DND-41 (cell line): ENCODE results near the gene PTPRN2.

Experiments
- ATAC-seq: fragments of 200-7000 bp; cut with Tn5 transposase; 3 replicates; pipeline ENCODE4 v1.9.1; 2021; ENCODE audit warnings: low read depth; ENCODE audit not compliant: insufficient read depth
- DNase-seq: peaks from one replicate; pipeline ENCODE4 v3.0.0-alpha.2; 2020
- H2AFZ ChIP-seq: 2 replicates; pipeline ENCODE4 v1.6.0; 2012; ENCODE audit warnings: low read depth, low read length
- H3K27ac ChIP-seq: 2 replicates; pipeline ENCODE4 v1.5.1; 2012; ENCODE audit warnings: low read length, inconsistent platforms
- H3K27me3 ChIP-seq: fragments of 200-600 bp; sonication (generic); 2 replicates; pipeline ENCODE4 v1.6.0; 2012; ENCODE audit warnings: low read length, mild to moderate bottlenecking, inconsistent platforms; ENCODE audit not compliant: insufficient read depth, poor library complexity
- H3K36me3 ChIP-seq: 2 replicates; pipeline ENCODE4 v1.5.1; 2012; ENCODE audit warnings: low read length, inconsistent platforms; ENCODE audit not compliant: insufficient read depth
- H3K4me1 ChIP-seq: 2 replicates; pipeline ENCODE4 v1.5.1; 2012; ENCODE audit warnings: mild to moderate bottlenecking, low read length; ENCODE audit not compliant: insufficient read depth
- H3K4me2 ChIP-seq: 2 replicates; pipeline ENCODE4 v1.6.0; 2012; ENCODE audit warnings: mild to moderate bottlenecking, moderate library complexity, low read length, inconsistent platforms; ENCODE audit not compliant: insufficient read depth
- H3K4me3 ChIP-seq, 2 experiments: fragments of 200-600 bp in 1 of 2; shearing (Covaris generic) in 1 of 2; 2 replicates each; pipeline ENCODE4 v1.5.1; 2012 to 2016; ENCODE audit warnings: inconsistent platforms in 2 of 2, low read length in 2 of 2, mild to moderate bottlenecking in 2 of 2, low read depth in 1 of 2, moderate library complexity in 1 of 2
- H3K79me2 ChIP-seq: 2 replicates; pipeline ENCODE4 v1.6.0; 2012; ENCODE audit warnings: low read length, inconsistent platforms; ENCODE audit not compliant: insufficient read depth
- H3K9ac ChIP-seq: 2 replicates; pipeline ENCODE4 v1.6.0; 2012; ENCODE audit warnings: low read depth, mild to moderate bottlenecking, inconsistent platforms, low read length, moderate library complexity
- H3K9me3 ChIP-seq: 2 replicates; pipeline ENCODE4 v1.5.1; 2012; ENCODE audit warnings: low read length, moderate library complexity, mild to moderate bottlenecking, inconsistent platforms; ENCODE audit not compliant: insufficient read depth, severe bottlenecking
- H4K20me1 ChIP-seq: 2 replicates; pipeline ENCODE4 v1.6.0; 2012; ENCODE audit warnings: low read length; ENCODE audit not compliant: insufficient read depth
- EZH2 ChIP-seq: IDR thresholded peaks from 3 replicates; pipeline ENCODE4 v1.6.1; 2012; ENCODE audit warnings: borderline replicate concordance, low read depth, mild to moderate bottlenecking, moderate library complexity, low read length, inconsistent platforms; ENCODE audit not compliant: severe bottlenecking
- TF ChIP-seq, protein P1 (sequence below): IDR thresholded peaks from 2 replicates; pipeline ENCODE4 v1.5.1; 2012; ENCODE audit warnings: borderline replicate concordance, low read length, moderate library complexity, mild to moderate bottlenecking; ENCODE audit not compliant: poor library complexity, severe bottlenecking; ENCODE audit errors: extremely low read depth

Gene PTPRN2

DNA sequence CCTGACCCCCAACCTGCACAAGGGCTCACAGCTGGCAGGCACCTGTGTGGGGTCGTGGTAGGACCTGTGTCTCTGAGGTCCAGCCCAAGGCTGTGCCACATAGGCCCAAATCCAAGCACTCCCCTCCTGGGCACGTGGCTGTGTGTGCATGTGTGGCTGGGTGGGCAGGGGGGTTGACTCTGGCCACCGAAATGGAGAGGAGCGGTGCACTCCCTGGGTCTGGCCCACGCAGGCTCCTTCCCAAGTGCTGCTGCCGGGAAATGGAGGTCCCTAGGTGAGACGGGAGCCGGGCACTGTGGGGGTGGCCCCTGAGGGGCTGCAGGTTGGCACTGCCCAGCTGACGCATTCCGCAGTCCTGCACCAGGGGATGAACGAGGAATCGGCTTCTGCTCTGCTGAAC, 722.7 kb downstream of the PTPRN2 start:
- Histone ChIP-seq H2AFZ (no peak overlapping the region), H3K4me2 (no peak overlapping the region), H3K4me3 (no peak overlapping the region), H3K36me3 (no peaks in the 10 kb centered on the region), H3K79me2 (no peaks in the 10 kb centered on the region), H3K9ac (no peak overlapping the region), H3K4me1 (no peaks in the 10 kb centered on the region), H4K20me1 (no peaks in the 10 kb centered on the region), H3K27me3 (no peaks in the 10 kb centered on the region), H3K27ac (no peak overlapping the region), H3K9me3 (no peaks in the 10 kb centered on the region)
- DNase-seq (no peak), ATAC-seq (no peak)
- TF ChIP-seq, protein P1, sequence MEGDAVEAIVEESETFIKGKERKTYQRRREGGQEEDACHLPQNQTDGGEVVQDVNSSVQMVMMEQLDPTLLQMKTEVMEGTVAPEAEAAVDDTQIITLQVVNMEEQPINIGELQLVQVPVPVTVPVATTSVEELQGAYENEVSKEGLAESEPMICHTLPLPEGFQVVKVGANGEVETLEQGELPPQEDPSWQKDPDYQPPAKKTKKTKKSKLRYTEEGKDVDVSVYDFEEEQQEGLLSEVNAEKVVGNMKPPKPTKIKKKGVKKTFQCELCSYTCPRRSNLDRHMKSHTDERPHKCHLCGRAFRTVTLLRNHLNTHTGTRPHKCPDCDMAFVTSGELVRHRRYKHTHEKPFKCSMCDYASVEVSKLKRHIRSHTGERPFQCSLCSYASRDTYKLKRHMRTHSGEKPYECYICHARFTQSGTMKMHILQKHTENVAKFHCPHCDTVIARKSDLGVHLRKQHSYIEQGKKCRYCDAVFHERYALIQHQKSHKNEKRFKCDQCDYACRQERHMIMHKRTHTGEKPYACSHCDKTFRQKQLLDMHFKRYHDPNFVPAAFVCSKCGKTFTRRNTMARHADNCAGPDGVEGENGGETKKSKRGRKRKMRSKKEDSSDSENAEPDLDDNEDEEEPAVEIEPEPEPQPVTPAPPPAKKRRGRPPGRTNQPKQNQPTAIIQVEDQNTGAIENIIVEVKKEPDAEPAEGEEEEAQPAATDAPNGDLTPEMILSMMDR = no peak
- TF ChIP-seq EZH2 = no peak

DNA sequence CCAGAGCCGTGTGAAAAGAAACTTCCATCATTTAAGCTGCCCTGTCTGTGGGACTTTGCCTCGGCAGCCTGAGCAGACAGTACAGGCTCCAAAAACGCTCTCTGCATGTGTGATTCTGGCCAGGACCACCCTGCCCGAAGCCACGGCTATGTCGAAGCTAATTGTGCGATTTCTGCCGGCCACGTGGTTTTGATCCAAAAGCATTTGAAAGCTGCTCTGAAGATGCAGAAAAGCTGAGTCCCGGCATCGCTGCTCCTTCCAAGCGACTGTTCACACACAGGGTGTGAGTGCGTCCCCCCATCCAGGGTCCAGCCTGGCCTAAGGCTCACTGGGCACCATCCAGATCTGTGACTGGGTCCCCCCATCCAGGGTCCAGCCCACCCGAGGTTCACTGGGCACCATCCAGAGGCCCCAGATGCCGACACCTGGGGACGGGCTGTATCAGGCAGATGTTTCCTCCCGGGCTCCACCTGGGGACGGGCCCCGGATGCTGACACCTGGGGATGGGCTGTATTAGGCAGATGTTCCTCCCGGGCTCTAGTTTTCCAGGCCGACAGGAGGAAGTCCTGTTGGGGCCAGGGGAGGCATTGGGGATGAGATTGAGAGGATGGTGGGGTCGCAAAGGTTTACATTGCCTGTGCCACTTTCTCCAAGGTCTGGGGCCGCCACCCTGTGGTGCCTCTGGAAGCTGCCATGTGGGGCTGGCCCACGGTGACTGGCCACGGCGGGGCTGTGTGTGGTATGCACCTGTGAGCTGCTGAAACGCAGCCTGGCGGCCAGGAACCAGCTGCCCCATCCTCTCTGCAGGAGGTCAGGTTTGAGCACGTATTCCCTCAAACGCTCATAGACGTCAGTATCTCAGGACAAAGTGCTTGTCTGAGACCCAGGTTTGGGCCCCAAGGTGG, 723.5 kb downstream of the PTPRN2 start:
- DNase-seq (no peak), ATAC-seq (no peak)
- Histone ChIP-seq H2AFZ (no peak overlapping the region), H3K9me3 (no peaks in the 10 kb centered on the region), H3K4me2 (no peak overlapping the region), H3K4me1 (no peaks in the 10 kb centered on the region), H4K20me1 (no peaks in the 10 kb centered on the region), H3K9ac (no peak overlapping the region), H3K27ac (no peak overlapping the region), H3K79me2 (no peaks in the 10 kb centered on the region), H3K27me3 (no peaks in the 10 kb centered on the region), H3K4me3 (no peak overlapping the region), H3K36me3 (no peaks in the 10 kb centered on the region)
- TF ChIP-seq, protein P1 = peak; percentile 34
- no peak for TF ChIP-seq EZH2

DNA sequence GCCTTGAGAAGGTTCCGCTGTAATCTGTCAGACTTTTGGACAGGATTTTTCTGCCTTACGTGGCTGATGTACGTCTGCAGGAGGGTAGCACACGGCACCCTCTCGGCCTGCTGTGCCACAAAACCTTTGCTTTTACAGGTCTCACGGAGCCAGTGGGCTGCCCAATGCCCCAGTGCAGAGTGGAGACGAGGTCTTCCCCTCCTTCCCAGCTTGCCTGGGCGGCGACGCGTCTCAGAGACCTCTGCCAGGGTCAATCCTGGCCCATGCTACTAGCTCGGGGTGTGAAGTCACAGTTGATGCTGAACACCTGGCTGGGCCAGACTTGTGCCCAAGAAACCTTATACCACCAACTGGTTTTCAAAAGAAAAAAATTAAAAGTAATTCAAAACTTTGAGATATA, 724.4 kb downstream of the PTPRN2 start:
- TF ChIP-seq EZH2 = no peak
- TF ChIP-seq, protein P1 = no peak
- no peak overlapping the region for H3K4me2 ChIP-seq
- no peaks in the 10 kb centered on the region for H3K36me3 ChIP-seq
- ATAC-seq (no peak), DNase-seq (no peak)
- H3K27ac ChIP-seq = no peak overlapping the region
- no peaks in the 10 kb centered on the region for H3K27me3 ChIP-seq
- no peak overlapping the region for H3K4me3 ChIP-seq
- H2AFZ ChIP-seq = no peak overlapping the region
- no peaks in the 10 kb centered on the region for H3K79me2 ChIP-seq
- no peaks in the 10 kb centered on the region for H4K20me1 ChIP-seq
- no peaks in the 10 kb centered on the region for H3K4me1 ChIP-seq
- H3K9me3 ChIP-seq = no peaks in the 10 kb centered on the region
- H3K9ac ChIP-seq = no peak overlapping the region
